Activated naive CD4-positive, alpha-beta T cell treated with anti-CD3 and anti-CD28 coated beads, Interleukin-2, amount 50 U/mL, for 72 hours (primary cell): ENCODE data around the gene DNAH7. TPM values are rescaled to one million over a fixed set of nuclear protein-coding genes. Genes with fewer than 3 reads are reported as not detected.
"Not testable (repeated sequence)": the region's sequence is repeated elsewhere in the genome, so short reads cannot be mapped to it uniquely, and the experiment has no call there.

Experiments used
- ATAC-seq, 2 donors: fragments of 150-1000 bp; cut with Tn5 transposase; 2 replicates each; pipeline ENCODE4 v1.10.0; 2021; ENCODE audit warnings: mild to moderate bottlenecking in 2 of 2, moderate library complexity in 2 of 2
- DNase-seq, 2 donors: peaks; one replicate each; pipeline ENCODE4 v3.0.0; 2021 to 2022; ENCODE audit warnings: low spot score in 2 of 2
- H3K27ac Mint-ChIP-seq, 2 donors: one replicate each; pipeline ENCODE4 v1.8.0; 2022; ENCODE audit warnings: mild to moderate bottlenecking in 2 of 2, mixed read lengths in 2 of 2
- H3K36me3 Mint-ChIP-seq, 2 donors: one replicate each; pipeline ENCODE4 v1.8.0; 2022; ENCODE audit warnings: mixed read lengths in 2 of 2
- H3K9me3 Mint-ChIP-seq, 2 donors: one replicate each; pipeline ENCODE4 v1.8.0; 2022; ENCODE audit warnings: mixed read lengths in 2 of 2
- total RNA-seq, 2 donors: library from RNA; stranded (reverse); gene quantifications; one replicate each; pipeline ENCODE4 v1.2.3, GENCODE V29; 2022

DNAH7 gene
- total RNA-seq, 2 donors from 2014 or later = 0.05 TPM; not detected in 1

DNA sequence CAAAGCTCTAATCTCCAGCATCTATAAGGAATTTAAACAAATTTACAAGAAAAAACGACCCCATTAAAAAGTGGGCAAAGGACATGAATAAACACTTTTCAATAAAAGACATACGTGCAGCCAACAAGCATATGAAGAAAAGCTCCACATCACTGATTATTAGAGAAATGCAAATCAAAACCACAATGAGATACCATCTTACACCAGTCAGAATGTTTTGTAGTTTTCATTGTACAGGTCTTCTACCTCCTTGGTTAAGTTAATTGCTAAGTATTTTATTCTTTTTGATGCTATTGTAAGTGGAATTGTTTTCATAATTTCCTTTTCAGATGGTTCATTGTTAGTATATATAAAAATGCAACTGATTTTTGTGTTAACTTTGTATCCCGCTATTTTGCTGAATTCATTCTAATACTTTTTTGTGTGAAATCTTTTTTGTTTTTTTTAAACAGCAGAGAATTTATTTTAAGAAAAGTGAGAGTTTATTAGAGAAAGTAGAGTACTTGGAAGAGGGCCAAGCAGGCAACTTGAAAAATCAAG lies 370.9 kb downstream of the DNAH7 start:
- H3K9me3 Mint-ChIP-seq = peaks cover 23 to 24% of the 10 kb centered on the region in 2 donors
- no peak overlapping the region for H3K27ac Mint-ChIP-seq
- DNase-seq = no peak
- peaks cover 41 to 79% of the 10 kb centered on the region in 2 donors for H3K36me3 Mint-ChIP-seq
- no peak for ATAC-seq

DNA sequence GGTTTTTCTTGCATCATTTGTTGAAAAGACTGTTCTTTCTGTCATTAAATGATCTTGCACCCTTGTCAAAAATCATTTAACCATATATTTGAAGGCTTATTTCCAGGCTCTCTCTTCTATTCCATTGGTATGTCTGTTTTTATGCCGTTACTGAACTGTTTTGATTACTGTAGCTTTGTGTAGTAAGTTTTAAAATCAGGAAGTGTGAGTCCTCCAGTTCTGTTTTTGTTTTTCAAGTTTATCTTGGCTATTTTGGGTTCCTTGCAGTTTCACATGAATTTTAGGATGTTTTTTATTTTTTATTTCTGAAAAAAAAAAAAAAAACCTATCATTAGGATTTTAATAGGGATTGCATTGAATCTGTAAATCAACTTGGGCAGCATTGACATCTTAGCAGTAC lies 372.6 kb downstream of the DNAH7 start:
- Mint-ChIP-seq H3K9me3 (peaks cover 33 to 34% of the 10 kb centered on the region in 2 donors), H3K36me3 (peaks cover 48 to 82% of the 10 kb centered on the region in 2 donors), H3K27ac (peak overlapping the region in 1 of 2 donors; percentile 79)
- ATAC-seq (no peak), DNase-seq (no peak)

DNA sequence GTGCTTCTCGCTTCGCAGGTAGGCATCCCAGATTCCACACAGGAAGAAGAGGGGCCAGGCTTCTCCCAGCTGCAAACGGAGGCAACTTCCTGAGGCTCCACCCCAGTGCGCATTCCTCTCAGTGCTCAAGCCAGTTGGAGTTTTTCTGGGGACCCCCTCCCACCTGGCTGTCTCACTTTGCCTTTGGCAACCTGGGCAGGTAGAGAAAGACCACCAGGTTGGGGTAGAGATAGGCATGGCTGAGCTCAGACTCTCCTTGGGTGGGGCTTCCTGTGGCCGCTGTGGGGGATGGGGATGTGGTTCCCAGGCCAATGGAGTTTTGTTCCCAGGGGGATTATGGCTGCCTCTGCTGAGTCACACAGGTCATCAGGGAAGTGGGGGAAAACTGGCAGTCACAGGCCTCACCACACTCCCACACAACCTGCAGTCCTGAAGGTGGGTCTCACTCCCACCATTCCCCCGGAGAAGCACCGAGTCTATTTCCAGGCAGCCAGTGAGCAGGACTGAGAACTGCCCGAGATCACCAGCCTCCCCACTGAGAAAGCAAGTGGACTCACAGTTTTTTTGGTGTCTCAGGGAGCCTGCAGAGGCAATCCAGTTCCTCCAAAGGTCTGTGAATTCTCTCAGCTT lies 373.5 kb downstream of the DNAH7 start:
- H3K27ac Mint-ChIP-seq = no peak overlapping the region
- H3K9me3 Mint-ChIP-seq = peaks cover 30 to 32% of the 10 kb centered on the region in 2 donors
- ATAC-seq (no peak), DNase-seq (no peak)
- H3K36me3 Mint-ChIP-seq = peaks cover 41 to 82% of the 10 kb centered on the region in 2 donors

DNA sequence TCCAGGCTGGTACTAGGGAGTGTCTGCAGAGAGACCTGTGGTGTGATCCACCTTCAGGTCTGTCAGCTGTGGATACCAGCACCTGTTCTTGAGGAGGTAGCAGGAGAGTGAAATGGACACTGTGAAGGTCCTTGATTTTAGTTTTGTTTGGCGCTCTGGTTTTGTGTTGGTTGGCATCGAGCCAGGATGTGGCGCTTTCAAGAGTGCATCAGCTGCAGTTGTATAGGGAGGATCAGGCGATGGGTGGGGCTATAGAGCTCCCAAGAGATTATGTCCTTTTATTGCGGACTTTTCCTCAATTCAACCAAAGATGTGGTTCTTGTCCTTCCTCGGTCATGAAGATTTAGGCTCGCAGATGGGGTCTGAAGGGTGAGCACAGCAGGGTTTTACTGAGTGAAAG lies 374.1 kb downstream of the DNAH7 start:
- peaks cover 41 to 81% of the 10 kb centered on the region in 2 donors for H3K36me3 Mint-ChIP-seq
- no peak for ATAC-seq
- H3K27ac Mint-ChIP-seq = peak overlapping the region in 1 of 2 donors; percentile 6
- H3K9me3 Mint-ChIP-seq = peaks cover 25 to 28% of the 10 kb centered on the region in 2 donors
- no peak for DNase-seq

DNA sequence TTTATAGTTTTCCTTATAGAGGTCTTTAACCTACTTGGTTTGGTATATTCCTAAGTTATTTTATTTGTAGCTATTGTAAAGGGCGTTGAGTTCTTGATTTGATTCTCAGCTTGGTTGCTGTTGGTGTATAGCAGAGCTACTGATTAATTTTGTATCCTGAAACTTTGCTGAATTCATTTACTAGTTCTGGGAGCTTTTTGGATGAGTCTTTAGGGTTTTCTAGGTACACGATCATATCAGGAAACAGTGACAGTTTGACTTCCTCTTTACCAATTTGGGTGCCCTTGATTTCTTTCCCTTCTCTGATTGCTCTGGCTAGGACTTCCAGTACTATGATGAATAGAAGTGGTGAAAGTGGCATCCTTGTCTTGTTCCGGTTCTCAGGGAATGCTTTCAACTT lies 376.1 kb downstream of the DNAH7 start:
- peaks cover 23 to 25% of the 10 kb centered on the region in 2 donors for H3K9me3 Mint-ChIP-seq
- H3K27ac Mint-ChIP-seq, DNase-seq: not testable (repeated sequence)
- peak in 1 of 2 donors; percentile 60 for ATAC-seq
- peaks cover 37 to 65% of the 10 kb centered on the region in 2 donors for H3K36me3 Mint-ChIP-seq

Other genes starting within 250 kb of the DNAH7 start
- 100 to 1,000 TPM; 164 to 240 TPM for gene STK17B, start 102.7 kb upstream of the DNAH7 start, total RNA-seq